NAMALWA (cell line): Measurements from ENCODE around the gene SMTNL2.
"Not testable (repeated sequence)": the region's sequence is repeated elsewhere in the genome, so short reads cannot be mapped to it uniquely, and the experiment has no call there.

Experiments
- DNase-seq: peaks from one replicate; pipeline ENCODE4 v3.0.0-alpha.2; 2015; ENCODE audit warnings: low spot score

Gene SMTNL2

DNA sequence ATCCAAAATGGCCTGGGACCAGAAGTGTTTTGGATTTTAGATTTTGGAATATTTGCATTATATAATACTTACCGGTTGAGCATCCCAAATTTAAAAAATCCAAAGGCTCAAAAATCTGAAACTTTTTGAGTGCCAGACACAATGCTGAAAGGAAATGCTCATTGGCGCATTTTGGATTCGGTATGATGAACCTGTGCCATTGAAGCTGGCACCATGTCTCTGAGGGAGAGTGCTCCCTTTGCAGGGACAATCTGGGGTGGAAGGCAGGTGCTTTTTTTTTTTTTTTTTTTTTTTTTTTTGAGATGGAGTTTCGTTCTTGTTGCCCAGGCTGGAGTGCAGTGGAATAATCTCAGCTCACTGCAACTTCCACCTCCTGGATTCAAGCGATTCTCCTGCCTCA lies 17.7 kb downstream of the SMTNL2 start:
- no peak for DNase-seq

DNA sequence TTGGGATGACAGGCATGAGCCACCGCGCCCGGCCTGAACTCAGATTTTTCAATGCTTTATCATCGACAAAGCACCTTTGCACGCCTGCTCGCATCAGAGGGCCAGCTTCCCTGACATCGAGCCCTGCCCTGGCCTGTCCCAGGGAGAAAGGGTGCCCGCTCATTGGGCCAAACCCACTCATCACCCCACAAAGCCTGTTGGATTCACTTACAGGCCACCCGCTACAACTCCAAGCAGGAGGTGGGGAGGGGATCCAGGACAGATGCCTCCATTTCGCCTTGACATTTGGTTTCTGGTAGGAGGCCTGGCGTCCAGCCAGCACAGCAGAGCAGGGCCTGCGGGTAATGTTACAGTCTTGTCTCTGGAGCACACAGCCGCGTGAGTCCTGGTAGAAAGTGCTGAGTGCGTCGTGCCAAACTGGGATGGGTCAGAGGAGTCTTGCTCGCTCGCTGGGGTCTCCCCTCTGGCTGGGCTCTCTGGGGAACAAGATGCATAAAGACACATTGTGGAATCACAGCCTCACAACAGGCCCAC lies 19.8 kb downstream of the SMTNL2 start:
- DNase-seq, result no peak

DNA sequence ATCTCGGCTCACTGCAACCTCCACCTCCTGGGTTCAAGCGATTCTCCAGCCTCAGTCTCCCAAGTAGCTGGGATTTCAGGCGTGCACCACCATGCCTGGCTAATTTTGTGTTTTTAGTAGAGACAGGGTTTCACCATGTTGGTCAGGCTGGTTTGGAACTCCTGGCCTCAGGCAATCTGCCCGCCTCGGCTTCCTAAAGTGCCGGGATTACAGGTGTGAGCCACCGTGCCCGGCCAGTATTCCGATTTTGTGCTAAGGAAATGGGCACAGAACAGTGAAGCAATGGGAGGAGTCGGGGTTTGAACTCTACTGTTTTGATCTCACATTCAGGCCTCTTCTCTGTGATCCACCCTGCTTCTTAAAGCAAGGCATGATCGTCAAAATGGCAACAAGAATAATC lies 20.4 kb downstream of the SMTNL2 start:
- DNase-seq, result not testable (repeated sequence)

DNA sequence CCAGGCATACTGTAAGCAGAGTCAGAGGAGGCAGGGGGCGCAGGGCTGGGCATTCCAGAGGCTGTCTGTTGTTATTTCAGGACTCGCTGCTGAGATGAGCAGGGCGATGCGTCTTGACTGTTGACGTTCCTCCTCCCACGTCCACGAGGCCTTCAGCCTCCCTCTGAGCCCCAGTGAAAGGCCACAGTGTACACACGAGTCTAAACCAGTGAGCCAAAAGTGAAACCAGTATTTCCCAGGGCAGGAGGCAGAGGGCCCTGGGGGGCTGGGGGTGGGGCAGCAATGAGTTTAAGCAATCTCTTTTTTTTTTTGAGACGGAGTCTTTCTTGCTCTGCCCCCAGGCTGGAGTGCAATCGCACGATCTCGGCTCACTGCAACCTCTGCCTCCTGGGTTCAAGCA lies 21.5 kb downstream of the SMTNL2 start:
- DNase-seq, result no peak

DNA sequence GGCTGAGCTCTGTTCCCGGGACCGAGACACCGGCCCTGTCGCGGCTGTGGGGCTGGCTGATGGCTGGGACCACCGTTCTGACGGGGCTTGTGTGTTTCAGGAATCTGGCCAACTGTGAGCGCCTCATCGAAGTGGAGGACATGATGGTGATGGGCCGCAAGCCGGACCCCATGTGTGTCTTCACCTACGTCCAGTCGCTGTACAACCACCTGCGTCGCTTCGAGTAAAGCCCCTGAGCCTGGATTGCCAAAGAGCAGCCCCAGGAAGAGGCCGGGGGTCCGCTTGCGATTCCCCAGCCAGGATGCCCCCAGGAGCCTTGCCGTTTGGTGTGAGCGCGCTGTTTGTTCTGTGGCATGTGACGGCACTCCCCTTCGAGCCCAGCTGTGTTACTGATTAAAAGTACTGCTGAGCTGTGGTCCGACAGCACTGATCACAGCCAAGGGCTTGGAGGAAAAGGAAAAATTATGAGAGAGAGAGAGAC lies 23.0 kb downstream of the SMTNL2 start:
- no peak for DNase-seq

DNA sequence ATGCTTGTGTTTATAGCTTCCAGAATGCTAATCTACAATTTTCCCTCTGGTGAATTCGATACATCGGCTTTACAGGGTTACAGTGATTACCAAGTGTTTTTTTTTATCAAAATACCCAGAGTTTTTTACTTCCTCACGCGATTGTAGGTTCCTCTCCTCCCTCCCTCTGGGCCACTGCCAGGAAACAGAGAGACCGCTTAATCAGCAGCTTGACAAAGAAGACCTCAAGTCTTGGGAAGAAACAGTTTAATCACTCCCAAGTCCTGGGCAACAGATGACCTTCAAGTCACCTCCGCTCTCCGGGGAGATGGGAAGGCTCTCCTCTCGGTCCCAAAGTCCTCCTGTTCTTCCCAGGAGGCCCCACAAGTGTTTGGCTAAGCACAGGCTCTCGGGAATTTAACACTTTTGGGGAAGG lies 23.5 kb downstream of the SMTNL2 start:
- DNase-seq, result no peak

DNA sequence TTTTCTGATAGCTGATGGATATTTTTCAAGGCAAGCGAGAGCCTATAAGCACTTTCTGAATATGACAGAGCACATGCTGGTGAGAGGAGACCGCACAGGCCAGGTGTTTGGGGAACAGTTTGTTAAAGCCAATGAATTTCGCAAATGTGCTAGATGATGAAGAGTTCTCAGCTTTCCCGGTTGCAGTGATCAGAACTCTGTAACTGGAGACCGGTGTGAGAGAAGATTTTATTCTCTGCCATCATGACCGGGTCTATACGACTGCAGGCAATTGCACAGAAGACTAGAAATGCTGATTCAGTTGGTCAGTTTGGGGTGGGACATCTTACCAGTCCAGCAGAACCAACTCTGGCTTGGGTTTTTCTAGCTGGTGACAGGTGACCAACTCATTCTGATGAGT lies 25.4 kb downstream of the SMTNL2 start:
- no peak for DNase-seq

DNA sequence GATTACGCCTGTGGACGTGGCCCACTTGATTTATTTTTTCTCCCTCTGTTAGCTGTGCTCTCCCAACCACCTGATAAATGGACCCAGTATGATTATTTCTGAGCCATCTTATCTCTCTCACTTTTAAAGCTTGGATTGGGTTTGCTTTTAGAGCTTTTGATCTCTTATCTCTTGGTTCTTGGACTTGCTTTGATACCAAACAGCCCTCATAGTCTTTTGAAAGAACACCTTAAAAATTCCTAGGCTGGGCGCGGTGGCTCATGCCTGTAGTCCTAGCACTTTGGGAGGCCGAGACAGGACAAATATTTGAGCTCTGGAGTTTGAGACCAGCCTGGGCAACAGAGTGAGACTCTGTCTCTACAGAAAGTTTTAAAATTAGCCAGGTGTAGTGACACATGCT lies 25.8 kb downstream of the SMTNL2 start:
- DNase-seq, result no peak

DNA sequence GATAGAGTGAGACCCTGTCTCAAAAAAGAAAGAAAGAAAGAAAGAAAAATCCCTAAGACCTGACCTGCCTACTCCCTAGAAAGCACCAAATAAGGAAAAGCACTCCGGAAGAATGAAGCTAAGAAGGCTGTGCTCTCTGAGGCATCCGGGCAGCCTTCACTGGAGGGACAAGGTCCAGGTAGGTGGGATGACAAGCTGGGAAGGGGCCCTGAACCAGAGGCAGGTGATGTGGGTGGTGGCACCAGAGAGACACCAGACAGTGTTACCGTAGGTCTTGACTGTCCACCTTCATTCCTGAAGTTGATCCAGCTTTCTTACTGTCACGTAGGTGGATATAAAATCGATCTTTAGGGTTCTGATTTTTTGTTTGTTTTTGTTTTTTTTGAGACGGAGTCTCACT lies 26.3 kb downstream of the SMTNL2 start:
- DNase-seq, result no peak

DNA sequence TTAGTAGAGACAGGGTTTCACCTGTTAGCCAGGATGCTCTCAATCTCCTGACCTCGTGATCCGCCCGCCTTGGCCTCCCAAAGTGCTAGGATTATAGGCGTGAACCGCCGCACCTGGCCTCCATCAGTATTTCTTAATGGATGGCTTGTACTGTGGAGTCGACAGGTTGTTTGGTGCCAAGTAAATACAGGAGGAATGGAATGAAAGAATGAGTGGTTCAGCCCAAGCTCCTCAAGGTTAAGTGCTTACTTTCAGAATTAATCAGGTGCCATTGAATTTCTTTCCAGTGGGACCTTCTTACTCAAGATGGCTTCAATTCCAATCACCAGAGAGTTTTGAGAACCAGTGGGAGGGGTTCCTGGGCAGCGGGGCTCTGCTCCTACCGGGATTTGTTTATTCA lies 32.1 kb downstream of the SMTNL2 start:
- no peak for DNase-seq

DNA sequence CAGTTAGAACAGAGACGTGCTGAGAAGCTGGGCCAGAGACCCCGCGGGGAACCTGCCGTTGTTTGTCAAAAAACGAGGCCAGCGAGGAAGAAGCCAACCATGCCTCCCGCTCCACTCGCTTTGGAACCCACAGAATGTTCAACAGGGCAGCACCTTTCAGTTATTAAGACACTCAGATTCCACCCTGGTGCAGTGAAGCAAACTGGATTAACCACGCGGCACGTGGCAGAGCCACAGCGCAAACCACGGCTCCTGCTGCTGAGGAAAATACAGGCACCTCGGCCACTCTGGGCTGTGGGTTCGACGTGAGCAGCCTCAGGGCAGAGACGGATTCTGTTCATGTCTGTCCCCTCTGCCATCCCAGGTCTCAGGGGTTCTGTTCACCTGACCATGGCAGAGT lies 32.8 kb downstream of the SMTNL2 start:
- DNase-seq, result no peak

DNA sequence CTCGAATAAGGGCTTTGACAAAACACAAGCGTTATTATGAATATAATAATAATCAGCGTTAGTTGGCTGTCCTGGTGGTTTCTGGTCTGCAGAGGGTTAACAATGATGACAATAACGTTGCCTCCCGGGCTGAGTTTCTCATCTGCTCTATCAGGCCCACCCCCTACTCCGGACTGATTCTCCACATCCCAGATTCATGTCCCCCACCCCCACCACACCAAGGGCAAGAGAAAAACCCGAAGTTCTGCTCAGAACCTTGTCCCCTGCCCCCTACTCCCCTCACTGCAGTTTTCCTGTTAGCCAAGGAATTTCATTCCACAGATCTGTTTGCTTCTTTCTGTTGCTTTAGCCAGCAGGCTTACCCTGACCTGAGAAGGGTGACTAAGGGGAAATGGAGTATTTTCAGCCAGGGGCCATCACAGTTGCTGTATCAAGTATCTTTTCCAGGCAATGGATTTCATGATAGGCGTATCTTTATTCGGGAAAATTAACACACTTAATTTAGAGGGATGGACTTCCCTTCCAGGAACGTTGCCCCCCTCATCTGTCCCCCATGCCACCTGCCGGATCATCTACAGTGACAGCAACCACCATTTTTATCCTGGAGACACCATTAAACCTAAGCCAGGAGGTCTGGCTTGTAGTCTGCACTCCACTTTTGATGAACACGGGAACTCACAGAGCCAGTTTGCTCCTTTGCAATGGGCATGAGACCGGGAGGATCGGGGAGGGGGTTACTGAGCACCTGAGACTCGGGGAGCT lies 33.4 kb downstream of the SMTNL2 start:
- no peak for DNase-seq

DNA sequence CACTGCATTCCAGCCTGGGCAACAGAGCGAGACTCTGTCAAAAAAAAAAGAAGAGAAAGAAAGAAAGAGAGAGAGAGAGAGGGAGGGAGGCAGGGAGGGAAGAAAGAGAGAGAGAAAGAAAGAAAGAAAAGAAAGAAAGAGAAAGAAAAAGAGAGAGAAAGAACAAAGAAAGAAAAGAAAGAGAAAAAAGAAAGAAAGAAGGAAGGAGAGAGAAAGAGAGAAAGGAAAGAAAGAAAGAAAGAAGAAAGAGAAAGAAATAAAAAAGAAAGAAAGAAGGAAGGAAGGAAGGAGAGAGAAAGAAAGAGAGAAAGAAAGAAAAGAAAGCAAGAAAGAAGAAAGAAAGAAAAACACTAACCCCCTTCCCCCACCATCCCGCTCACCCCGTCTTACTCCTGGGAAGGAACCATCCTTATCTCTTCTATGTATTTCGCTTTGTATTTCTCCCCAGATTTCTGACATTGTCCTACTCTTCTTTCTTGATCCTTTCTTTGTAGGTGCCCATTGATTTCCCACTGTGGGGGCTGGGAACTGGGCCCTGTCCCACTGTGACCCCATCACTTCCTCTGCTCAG lies 36.3 kb downstream of the SMTNL2 start:
- no peak for DNase-seq

DNA sequence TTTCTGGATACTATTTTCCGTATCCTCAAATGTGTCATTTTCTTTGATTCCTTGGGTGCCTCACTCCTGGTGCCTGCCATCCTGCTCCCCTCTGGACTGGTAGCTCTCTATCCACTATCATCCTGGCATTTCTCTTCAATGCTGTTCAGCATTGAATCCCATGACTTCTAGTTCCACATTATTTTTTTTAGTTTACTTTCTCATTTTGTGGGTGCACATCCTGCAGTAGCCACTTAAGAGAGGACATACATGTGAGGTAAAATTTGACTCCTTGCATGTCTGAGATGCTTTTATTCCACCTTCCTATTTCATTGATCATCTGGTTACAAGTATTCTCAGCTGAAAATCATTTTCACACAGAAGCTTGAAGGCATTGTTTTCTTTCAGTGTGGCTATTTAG lies 38.0 kb downstream of the SMTNL2 start:
- no peak for DNase-seq

DNA sequence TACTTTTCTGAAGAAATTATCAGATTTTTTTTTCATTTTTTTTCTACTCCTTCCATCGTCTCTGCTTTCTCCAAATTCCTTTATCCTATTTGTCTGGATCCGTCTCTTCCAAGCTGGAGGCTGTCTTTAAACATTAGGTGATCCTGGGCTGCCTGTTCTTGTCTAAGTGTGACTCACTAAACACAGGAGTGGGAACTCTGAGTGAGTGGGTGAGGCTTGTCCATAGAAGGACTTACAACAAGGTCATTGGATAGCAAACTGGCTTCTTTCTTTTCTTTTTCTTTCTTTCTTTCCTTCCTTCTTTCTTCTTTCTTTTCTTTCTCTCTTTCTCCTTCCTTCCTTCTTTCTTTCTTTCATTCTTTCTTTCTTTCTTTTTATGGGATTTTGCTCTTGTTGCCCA lies 38.9 kb downstream of the SMTNL2 start:
- no peak for DNase-seq

DNA sequence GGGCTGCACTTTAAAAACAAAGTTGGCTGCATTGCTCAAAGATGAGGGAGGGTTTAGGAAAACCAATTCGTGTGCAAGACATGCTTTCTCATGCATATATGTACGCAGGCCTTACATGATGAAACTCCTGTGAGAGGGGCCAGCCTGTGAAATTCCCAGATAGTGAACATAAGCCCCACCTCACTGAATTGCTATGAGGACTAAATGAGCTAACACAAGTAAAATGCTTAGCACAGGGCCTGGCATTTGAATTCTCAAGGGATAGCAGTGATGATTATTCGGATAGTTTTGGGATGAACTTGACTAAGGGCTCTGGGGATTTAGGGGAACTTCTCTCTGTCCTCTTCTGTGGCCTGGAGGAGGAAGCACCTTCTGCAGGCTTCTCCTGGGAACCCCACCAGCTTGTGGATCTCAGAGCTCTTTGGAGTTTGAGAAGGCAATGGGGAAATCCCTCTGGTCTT lies 40.2 kb downstream of the SMTNL2 start:
- not testable (repeated sequence) for DNase-seq

DNA sequence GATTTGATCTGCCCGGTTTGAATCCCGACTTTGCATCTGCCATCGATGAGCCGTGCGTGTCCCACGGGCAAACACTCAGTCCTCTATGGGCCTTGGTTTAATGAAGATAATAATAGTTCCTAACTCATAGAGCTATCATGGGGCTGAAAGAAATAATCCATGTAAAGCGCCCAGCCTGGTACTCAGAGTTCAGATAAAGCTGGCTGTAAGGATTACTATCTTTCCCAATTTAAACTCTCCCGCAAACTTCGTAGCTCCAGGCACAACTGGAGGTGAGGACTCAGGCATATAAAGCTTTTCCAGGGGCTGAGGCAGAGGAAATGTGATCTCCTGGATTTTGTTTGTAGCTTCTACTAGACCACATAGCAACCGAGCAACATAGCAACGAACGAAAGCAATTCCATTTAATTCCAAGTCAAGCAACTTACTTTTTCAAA lies 40.9 kb downstream of the SMTNL2 start:
- DNase-seq, result no peak

DNA sequence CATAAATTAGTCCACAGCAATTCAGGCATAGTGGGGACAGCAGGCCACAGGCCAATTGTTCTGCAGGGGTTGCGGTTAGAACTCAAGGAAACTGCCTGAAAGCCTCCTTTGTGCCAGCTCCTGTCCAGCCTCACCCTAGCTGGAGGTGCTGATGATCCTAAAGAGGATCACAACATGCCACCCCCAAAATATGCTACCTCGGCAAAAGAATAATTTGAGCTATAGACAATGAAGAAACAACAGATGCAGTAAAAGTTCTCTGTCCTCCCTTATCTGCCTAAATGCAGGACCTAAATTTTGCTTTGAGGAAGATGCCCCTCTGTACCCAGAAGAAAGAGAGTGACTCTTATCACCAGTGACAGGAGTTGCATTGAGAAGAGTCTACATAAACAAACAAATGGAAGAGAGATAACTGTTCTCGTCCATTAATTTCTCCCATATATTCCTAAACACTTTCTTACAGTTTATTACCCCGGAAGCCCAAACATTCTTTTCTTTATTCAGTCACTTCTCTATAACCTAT lies 42.5 kb downstream of the SMTNL2 start:
- no peak for DNase-seq

DNA sequence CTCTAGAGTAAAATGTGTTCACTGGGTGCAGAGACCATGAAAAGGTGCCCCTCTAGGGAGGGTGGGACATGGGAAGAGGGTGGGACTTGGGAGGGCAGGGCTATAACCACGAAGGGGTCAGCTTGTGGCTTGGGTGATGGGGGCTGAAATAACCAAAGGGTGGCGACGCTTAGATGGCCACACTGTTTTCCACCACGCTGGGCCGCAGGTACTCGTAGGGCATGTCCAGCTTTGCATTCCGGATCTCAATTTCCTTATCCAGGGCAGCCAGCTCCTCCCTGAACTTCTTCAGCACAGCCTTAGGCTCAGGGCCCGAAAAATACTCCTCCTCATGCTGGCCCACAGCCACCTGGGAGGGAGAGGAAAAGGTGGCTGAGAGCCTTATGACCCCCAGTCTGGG lies 47.1 kb downstream of the SMTNL2 start:
- DNase-seq, result no peak

DNA sequence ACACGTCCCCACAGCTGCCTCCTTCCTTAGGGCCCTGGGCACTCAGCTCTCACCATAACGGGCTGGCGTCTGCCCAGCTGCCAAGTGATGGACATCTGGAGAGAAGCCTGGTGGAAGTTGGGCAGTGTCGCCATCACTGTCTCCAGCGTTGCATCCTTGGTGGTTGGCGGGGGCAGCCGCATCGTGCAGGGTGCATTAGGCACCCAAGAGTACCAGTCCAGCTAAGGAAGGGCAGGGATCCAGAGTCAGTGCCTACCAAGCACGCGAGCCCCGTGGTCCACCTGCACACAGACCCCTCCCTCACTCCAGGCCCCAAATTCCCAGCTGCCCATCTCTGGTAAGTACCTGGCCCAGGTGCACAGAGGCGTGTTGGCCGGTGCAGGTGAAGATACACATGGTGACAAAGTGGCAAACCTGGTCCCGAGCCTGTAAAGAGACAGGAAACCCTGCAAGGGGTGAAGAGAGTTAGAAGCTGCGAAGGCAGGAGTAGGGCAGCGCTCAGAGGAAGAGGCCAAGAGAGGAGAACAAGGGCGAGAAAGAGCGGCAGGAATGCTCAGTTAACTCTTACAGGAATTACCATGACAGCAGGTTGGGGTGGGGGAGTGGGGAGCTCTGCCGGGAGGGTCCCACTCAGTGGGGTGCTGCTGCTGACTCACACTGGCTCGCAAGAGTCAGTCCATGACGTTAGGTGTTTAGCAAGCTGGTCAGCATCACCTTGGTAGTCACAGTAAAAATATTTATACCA lies 47.7 kb downstream of the SMTNL2 start:
- DNase-seq, result no peak

DNA sequence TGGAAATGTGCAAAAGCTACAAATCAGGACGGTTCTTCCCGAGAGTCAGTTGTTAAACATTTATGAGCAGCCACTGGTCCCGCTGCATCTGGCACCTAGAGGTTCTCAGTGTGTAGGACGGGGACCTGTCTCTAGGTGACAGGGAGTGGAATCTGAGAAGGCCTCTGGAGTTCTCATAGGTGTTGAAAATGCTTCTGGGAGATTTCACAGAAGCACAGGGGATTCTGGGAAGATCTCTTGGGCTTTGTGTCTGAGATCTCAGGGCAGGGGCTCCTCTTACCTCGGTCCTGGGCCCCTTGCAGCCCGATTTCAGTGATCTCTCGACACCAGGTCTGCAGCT lies 48.2 kb downstream of the SMTNL2 start:
- DNase-seq, result no peak

DNA sequence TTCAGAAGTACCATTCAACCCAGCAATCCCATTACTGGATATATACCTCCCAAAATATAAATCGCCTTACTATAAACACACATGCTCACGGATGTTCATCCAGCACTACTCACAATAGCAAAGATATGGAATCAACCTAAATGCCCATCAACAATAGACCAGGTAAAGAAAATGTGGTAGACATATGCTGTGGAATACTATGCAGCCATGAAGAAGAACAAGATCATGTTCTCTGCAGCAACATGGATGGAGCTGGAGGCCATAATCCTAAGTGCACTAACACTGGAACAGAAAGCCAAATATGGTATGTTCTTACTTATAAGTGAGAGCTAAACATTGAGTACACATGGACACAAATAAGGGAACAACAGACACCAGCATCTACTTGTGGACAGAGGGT lies 49.3 kb downstream of the SMTNL2 start:
- no peak for DNase-seq

DNA sequence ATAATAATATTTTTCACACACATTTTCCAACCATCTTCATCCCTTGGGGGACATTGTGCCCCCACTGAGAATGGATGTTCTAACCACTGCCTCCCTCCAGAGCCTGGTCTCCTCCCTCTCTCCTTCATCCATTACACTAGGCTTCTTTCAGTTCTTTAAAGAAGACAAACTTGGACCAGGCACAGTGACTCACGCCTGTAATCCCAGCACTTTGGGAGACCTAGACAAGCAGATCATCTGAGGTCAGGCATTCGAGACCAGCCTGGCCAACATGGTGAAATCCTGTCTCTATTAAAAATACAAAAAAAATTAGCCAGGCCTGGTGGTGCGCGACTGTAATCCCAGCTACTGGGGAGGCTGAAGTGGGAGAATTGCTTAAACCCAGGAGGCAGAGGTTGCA lies 50.6 kb downstream of the SMTNL2 start:
- no peak for DNase-seq
